KMS-11 (cell line): ENCODE measurements around the gene VWC2.

ENCODE experiments used
- H2AFZ ChIP-seq: fragments of 200-600 bp; sonication (generic); 2 replicates; pipeline ENCODE4 v1.6.1; 2016; ENCODE audit warnings: antibody characterized with exemption, mixed run types, low read depth
- H3K27ac ChIP-seq: fragments of 200-600 bp; sonication (generic); 2 replicates; pipeline ENCODE4 v1.6.1; 2016; ENCODE audit warnings: mild to moderate bottlenecking, mixed run types
- H3K27me3 ChIP-seq: fragments of 200-600 bp; sonication (generic); 2 replicates; pipeline ENCODE4 v1.6.1; 2017; ENCODE audit warnings: mild to moderate bottlenecking, low read depth, mixed run types, moderate library complexity; ENCODE audit not compliant: insufficient read depth
- H3K36me3 ChIP-seq: fragments of 200-600 bp; sonication (generic); 2 replicates; pipeline ENCODE4 v1.6.1; 2017; ENCODE audit warnings: mild to moderate bottlenecking, mixed run types; ENCODE audit not compliant: insufficient read depth
- H3K4me1 ChIP-seq: fragments of 200-600 bp; sonication (generic); 2 replicates; pipeline ENCODE4 v1.6.1; 2016; ENCODE audit warnings: mild to moderate bottlenecking, low read depth, mixed run types; ENCODE audit not compliant: poor library complexity, severe bottlenecking
- H3K4me2 ChIP-seq: fragments of 200-600 bp; sonication (generic); 2 replicates; pipeline ENCODE4 v1.7.0; 2016; ENCODE audit warnings: mild to moderate bottlenecking, mixed run types
- H3K4me3 ChIP-seq: fragments of 200-600 bp; sonication (generic); IDR thresholded peaks from 2 replicates; pipeline ENCODE4 v1.6.1; 2017; ENCODE audit warnings: low read depth, low read length, mixed read lengths; ENCODE audit not compliant: insufficient read depth
- H3K79me2 ChIP-seq: fragments of 200-600 bp; sonication (generic); 2 replicates; pipeline ENCODE4 v1.6.1; 2016; ENCODE audit warnings: low read depth, mixed run types; ENCODE audit not compliant: insufficient read depth
- H3K9ac ChIP-seq: fragments of 200-600 bp; sonication (generic); 2 replicates; pipeline ENCODE4 v1.6.1; 2016; ENCODE audit warnings: mild to moderate bottlenecking, mixed run types
- H4K20me1 ChIP-seq: fragments of 200-600 bp; sonication (generic); 2 replicates; pipeline ENCODE4 v1.6.1; 2016; ENCODE audit warnings: mild to moderate bottlenecking, mixed run types; ENCODE audit not compliant: insufficient read depth
- CTCF ChIP-seq: fragments of 200-600 bp; sonication (generic); conservative IDR thresholded peaks from 2 replicates; pipeline ENCODE4 v1.6.1; 2017; ENCODE audit warnings: low read depth, mild to moderate bottlenecking, antibody characterized with exemption, low read length, moderate library complexity, mixed read lengths

The VWC2 gene

DNA sequence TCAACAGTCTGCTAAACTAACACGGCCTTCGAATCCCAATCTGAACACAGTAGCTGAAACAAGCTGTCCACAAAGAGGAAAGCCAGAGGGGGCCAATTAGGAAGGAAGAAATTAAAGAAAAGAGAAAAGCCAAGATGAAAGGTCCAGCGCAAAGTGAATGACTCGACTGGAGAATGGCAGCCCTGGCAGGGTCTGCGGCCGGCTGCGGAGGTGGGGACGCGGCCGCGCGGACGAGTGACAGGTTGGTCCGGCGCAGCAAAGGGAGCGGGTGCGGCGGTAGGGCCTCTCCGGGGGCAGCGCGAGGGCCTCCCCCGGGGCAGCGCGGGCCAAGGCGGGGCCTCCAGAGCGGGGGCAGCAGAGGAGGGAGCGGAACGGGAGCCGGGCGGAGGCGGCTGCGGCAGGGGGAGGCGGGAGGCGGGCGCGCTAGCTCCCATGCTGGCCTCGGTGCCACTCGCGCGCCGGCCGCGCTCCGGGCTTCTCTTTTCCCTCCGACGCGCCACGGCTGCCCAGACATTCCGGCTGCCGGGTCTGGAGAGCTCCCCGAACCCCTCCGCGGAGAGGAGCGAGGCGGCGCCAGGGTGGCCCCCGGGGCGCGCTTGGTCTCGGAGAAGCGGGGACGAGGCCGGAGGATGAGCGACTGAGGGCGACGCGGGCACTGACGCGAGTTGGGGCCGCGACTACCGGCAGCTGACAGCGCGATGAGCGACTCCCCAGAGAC is at the start of gene VWC2:
Gene VWC2 (plus strand): TSS at position 421 of the 718 bp plus-strand sequence. CDS start 1,798 bp downstream, outside the sequence.
- Histone ChIP-seq H3K27ac (no peak within 1 kb of the TSS), H4K20me1 (no peaks in the 10 kb centered on the region), H3K4me3 (no peak within 1 kb of the TSS), H3K4me1 (peaks cover 44% of the 10 kb centered on the region), H3K9ac (no peak within 1 kb of the TSS), H3K79me2 (no peaks in the 10 kb centered on the region), H3K36me3 (no peaks in the 10 kb centered on the region), H3K4me2 (0 out of 2 replicates have a peak within 1 kb of the TSS, but pooled peaks have one; percentile 22), H2AFZ (peak within 1 kb of the TSS; percentile 17; the same call in 1 of the 2 replicates), H3K27me3 (no peaks in the 10 kb centered on the region)
- TF ChIP-seq CTCF, result no peak

DNA sequence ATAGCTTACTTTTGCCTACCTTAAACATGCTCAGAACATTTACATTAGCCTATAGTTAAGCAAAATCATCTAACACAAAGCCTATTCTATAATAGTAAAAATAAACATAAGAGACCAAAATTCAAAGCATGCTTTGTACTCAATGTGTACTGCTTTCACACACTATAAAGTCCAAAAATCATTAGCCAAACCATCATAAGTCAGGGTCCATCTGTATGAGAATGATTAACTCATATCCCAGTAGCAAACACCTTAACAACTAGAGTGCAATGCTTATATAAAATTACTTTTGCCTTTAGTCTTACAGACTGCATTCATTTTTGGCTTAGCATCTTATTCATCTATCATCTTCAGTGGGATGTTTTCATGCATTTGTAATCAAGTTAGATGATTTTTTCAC is 49.4 kb upstream of the VWC2 start:
- H3K27ac ChIP-seq, result no peak overlapping the region
- H3K79me2 ChIP-seq, result no peaks in the 10 kb centered on the region
- H3K4me1 ChIP-seq, result no peaks in the 10 kb centered on the region
- H3K9ac ChIP-seq, result no peak overlapping the region
- no peak overlapping the region for H3K4me3 ChIP-seq
- H2AFZ ChIP-seq, result no peak overlapping the region
- TF ChIP-seq CTCF, result no peak
- no peak overlapping the region for H3K4me2 ChIP-seq
- no peaks in the 10 kb centered on the region for H3K27me3 ChIP-seq
- H3K36me3 ChIP-seq, result no peaks in the 10 kb centered on the region
- no peaks in the 10 kb centered on the region for H4K20me1 ChIP-seq

DNA sequence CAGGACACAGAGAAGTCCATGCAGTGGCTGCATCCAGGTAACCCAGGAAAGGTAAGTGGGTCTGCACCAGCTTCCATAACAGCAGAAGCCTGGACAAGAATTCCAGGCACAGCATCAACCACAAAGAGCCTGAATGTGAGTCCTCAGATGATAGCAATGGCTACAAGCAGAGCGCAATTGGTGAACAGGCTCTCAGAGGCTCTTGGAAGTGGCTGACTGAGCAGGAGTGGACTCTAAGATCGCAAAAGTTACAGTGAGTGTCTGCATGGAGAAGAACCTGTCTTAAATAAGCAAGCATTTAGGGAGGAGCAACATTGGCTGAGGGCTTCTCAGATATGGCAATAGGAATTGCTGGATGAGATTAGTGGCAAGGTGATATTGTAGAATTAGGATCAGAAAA is 41.6 kb upstream of the VWC2 start:
- no peak for TF ChIP-seq CTCF
- H4K20me1 ChIP-seq, result no peaks in the 10 kb centered on the region
- no peak overlapping the region for H2AFZ ChIP-seq
- no peaks in the 10 kb centered on the region for H3K79me2 ChIP-seq
- no peak overlapping the region for H3K4me3 ChIP-seq
- H3K4me2 ChIP-seq, result no peak overlapping the region
- no peaks in the 10 kb centered on the region for H3K4me1 ChIP-seq
- no peak overlapping the region for H3K27ac ChIP-seq
- H3K9ac ChIP-seq, result no peak overlapping the region
- no peaks in the 10 kb centered on the region for H3K27me3 ChIP-seq
- no peaks in the 10 kb centered on the region for H3K36me3 ChIP-seq

- no peak overlapping the region for H3K4me3 ChIP-seq
- no peak for TF ChIP-seq CTCF
- no peak overlapping the region for H2AFZ ChIP-seq
- no peak overlapping the region for H3K9ac ChIP-seq
- no peaks in the 10 kb centered on the region for H3K79me2 ChIP-seq
- H3K4me1 ChIP-seq, result peaks cover 46% of the 10 kb centered on the region
- H3K4me2 ChIP-seq, result no peak overlapping the region
- H3K27ac ChIP-seq, result no peak overlapping the region
- H3K36me3 ChIP-seq, result no peaks in the 10 kb centered on the region; the same call in 1 of the 2 replicates
- H4K20me1 ChIP-seq, result no peaks in the 10 kb centered on the region
- no peaks in the 10 kb centered on the region for H3K27me3 ChIP-seq
These were observed 10.8 kb upstream of the VWC2 start for GRCh38 chr7:49762666-49763065.
